GM19324 (cell line): ENCODE data around the gene BLOC1S1.
"Not testable (repeated sequence)": the region's sequence is repeated elsewhere in the genome, so short reads cannot be mapped to it uniquely, and the experiment has no call there.

Experiments used
- ATAC-seq: cut with Tn5 transposase; IDR thresholded peaks from one replicate; pipeline ENCODE4 v1.9.1; 2021; ENCODE audit warnings: mild to moderate bottlenecking, moderate library complexity; ENCODE audit not compliant: unreplicated experiment, low FRiP score

Gene BLOC1S1

GRCh38 chr12:55741931-55742680 is 26.3 kb downstream of the BLOC1S1 start:
- no peak for ATAC-seq

- peak; percentile 39 for ATAC-seq
Measured at GRCh38 chr12:55742719-55743405, 27.0 kb downstream of the BLOC1S1 start, which contains the start of gene GDF11. Gene GDF11, plus strand, starts transcription at chr12:55743122. Its CDS starts 195 bp downstream, at chr12:55743317.

DNA sequence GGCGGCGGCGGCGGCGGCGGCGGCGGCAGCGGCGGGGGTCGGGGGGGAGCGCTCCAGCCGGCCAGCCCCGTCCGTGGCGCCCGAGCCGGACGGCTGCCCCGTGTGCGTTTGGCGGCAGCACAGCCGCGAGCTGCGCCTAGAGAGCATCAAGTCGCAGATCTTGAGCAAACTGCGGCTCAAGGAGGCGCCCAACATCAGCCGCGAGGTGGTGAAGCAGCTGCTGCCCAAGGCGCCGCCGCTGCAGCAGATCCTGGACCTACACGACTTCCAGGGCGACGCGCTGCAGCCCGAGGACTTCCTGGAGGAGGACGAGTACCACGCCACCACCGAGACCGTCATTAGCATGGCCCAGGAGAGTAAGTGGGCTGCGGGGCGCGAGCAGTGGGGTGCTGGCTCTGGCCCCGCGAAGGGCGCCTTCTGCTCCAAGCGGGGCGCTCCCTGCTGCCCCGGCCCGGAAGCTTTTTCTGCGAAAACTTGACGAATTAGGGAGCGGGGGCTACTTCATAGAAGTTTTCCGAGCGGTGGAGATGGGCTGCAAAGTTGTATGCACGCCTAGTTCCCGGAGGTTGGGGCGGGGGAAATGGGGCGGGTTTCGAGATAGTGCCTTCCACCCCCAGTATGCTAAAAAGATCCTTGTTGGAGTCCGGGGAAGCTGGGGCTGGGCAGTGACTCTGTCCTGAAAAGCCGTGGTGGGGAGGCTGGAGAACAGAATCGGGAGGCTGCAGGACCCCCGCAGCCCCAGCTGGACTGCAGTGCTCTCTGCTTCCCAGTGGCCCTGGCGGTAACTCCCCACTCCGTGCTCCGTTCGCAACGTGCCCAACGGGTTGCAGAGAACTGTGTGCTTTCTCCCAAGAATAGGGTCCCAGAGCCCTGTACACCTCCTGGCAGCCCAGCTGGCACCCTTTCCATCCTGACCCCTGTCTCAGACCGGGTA is 27.8 kb downstream of the BLOC1S1 start:
- peak; percentile 44 for ATAC-seq

GRCh38 chr12:55744340-55745030 is 28.6 kb downstream of the BLOC1S1 start:
- ATAC-seq, result no peak

DNA sequence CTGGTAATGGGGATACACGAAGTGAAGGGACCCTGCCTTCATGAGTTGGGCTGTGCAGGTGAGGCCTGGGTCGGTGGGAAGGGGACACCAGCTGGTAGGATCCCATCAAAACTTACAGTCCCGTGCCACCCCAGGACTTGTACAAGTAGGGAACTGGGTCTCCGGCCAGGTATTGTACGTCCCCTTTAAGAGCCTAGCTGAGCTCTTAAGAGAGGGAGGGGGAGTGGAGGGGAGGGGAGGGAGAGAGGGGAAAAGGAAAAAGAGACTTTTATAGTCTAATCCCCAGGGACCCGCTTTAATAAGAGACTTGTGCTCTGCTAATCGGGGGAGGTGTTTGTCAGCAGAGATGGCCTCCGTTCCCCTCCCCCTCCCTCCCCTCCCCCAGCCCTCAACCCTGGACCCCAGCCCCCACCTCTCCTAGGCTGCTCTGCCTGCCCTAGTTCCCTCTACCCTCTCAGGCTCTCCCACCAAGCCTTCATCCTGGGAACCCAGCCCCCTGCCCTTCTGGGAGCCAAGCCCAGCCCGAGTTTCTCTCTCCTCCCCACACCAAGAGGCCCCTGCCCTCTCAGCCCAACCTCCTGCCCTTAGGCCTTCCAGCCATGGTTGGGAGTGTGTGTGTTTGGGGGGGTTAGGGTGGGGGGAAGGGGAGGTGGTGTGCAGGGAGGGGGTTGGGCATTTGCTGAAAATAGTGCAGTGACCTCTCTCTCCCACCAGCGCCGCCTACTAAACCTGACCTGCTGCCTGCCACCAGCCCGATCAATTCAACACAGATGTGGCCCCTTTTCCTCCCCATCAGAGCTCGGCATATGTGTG is 29.7 kb downstream of the BLOC1S1 start:
- no peak for ATAC-seq

- no peak for ATAC-seq
Measured at GRCh38 chr12:55746174-55746912, 30.5 kb downstream of the BLOC1S1 start.

GRCh38 chr12:55746913-55747231 is 31.0 kb downstream of the BLOC1S1 start:
- ATAC-seq, result no peak

DNA sequence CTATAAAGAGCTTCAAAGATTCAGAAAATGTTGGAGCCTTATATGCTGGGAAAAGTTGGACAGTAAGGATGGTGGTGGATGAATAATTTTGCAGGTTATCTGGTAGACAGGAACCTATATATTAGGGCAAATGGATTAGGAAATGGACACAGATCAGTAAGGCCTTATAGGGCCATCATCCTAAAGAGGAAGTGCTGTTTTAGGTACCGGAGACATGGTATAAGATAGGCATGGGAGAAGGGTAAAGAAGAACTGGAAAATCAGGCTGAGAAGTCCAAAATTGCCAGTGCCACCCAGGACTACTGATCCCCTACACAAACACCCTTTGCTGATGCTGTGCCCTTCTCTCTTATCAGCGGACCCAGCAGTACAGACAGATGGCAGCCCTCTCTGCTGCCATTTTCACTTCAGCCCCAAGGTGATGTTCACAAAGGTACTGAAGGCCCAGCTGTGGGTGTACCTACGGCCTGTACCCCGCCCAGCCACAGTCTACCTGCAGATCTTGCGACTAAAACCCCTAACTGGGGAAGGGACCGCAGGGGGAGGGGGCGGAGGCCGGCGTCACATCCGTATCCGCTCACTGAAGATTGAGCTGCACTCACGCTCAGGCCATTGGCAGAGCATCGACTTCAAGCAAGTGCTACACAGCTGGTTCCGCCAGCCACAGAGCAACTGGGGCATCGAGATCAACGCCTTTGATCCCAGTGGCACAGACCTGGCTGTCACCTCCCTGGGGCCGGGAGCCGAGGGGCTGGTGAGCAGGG is 32.6 kb downstream of the BLOC1S1 start:
- no peak for ATAC-seq

GRCh38 chr12:55755246-55755645 is 39.4 kb downstream of the BLOC1S1 start:
- no peak for ATAC-seq

GRCh38 chr12:55757701-55758100 is 41.9 kb downstream of the BLOC1S1 start:
- no peak for ATAC-seq

DNA sequence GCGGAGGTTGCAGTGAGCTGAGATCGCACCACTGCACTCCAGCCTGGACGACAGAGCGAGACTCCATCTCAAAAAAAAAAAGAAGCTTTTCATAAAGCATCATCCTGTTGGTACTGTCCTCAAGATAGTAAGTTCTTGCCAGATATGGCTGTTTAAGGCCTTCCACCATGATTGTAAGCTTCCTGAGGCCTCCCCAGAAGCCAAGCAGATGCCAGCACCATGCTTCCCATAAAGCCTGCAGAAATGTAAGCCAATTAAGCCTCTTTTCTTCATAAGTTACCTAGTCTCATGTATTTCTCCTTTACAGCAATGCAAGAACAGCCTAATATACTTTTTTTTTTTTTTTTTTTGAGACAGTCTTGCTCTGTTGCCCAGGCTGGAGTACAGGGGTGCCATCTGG is 42.7 kb downstream of the BLOC1S1 start:
- ATAC-seq, result not testable (repeated sequence)

- ATAC-seq, result no peak
Measured at GRCh38 chr12:55760663-55761062, 44.8 kb downstream of the BLOC1S1 start.

GRCh38 chr12:55762646-55763045 is 46.8 kb downstream of the BLOC1S1 start:
- ATAC-seq, result no peak

DNA sequence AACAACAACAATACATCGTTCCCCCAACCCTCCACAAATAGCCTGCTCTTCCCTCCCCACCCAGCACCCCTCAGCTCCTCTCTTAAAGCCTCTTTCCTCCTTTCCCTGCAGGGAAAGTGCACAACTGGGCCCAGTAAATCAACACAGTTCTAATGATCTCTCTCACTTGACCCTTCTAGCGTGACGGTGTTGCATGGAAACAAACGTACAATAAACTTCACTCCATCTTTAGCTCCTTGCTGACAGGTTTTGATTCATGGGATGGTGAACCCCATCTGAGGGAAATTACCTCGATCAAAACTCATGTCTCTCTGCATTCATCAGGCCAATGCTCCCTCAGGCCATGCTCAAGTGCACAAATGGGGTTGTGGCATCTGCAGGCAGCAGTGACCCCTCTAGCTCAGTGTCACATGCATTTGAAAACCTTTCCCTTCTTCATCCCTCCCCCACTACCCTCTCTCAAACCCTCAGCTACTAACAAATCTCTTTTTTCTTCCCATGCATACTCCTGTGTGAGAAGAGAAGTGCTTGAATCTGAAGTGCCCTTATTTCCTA is 50.0 kb downstream of the BLOC1S1 start:
- ATAC-seq, result no peak

GRCh38 chr12:55767156-55767555 is 51.3 kb downstream of the BLOC1S1 start:
- ATAC-seq, result no peak
